ENCODE results near the gene MGME1.

- TF ChIP-seq CTCF (IDR thresholded peaks at IDR 0.05) (no peak), POLR2A (IDR thresholded peaks at IDR 0.05) (no peak)
Observed at GRCh38 chr20:18006684-18007083, 37.9 kb downstream of the MGME1 start.

Measured in uterus (tissue), 2 donors.